ENCODE data around the gene RAP1GAP2. TPM values are rescaled to one million over a fixed set of nuclear protein-coding genes. Genes with fewer than 3 reads are reported as not detected.
"Not testable (repeated sequence)": the region's sequence is repeated elsewhere in the genome, so short reads cannot be mapped to it uniquely, and the experiment has no call there.

The RAP1GAP2 gene
- total and polyA plus RNA-seq, 7 donors = 4.8 to 14.7 (median 12.5) TPM

- H3K27me3 ChIP-seq; intact Hi-C loops (cut with DNase I); DNase-seq; H3K9me3 ChIP-seq; H3K27ac ChIP-seq; H3K4me1 ChIP-seq; H3K4me3 ChIP-seq; H3K36me3 ChIP-seq: not testable (repeated sequence)
- WGBS, 2 donors = no CpG with 5 or more reads among the region's 1 CpG
Observed at GRCh38 chr17:3065192-3065591, 269.0 kb downstream of the RAP1GAP2 start.

GRCh38 chr17:3073850-3074249, 277.6 kb downstream of the RAP1GAP2 start:
- intact Hi-C loops (cut with DNase I); H3K4me3 ChIP-seq; H3K36me3 ChIP-seq; H3K4me1 ChIP-seq; H3K9me3 ChIP-seq; H3K27me3 ChIP-seq; H3K27ac ChIP-seq; DNase-seq: not testable (repeated sequence)
- WGBS, 2 donors = 70 to 84% methylated on average over 4 of the region's 4 CpGs

Small RNA genes lying within 50 kb of the gene (small RNA-seq; reads per million reads assigned to genes)
- 0 reads per million in 3 donors for gene MIR1253
- gene hsa-mir-1253 = 0 reads per million in 3 donors

Other genes with a start within 250 kb of the RAP1GAP2 start
- gene PAFAH1B1, start 202.8 kb upstream of the RAP1GAP2 start, total RNA-seq = 100 to 1,000 TPM in 3 of 4 donors, 10 to 100 TPM in 1; 97.6 to 139 (median 106) TPM
- 10 to 100 TPM; 35.4 to 63.8 (median 53.4) TPM for gene PAFAH1B1, start 202.8 kb upstream of the RAP1GAP2 start, polyA plus RNA-seq
- 10 to 100 TPM; 26.3 to 70.9 (median 39.3) TPM for gene CLUH, start 84.7 kb upstream of the RAP1GAP2 start, total RNA-seq
- gene CLUH, start 84.7 kb upstream of the RAP1GAP2 start, polyA plus RNA-seq = 100 to 1,000 TPM in 1 of 3 donors, 10 to 100 TPM in 2; 20.4 to 119 (median 27.0) TPM
- under 1 TPM in 1 of 4 donors, not detected in 3; 0.14 TPM for gene CCDC92B, start 46.8 kb upstream of the RAP1GAP2 start, total RNA-seq
- gene CCDC92B, start 46.8 kb upstream of the RAP1GAP2 start, polyA plus RNA-seq = under 1 TPM; under 0.01 to 0.77 (median 0.23) TPM

All from sigmoid colon (tissue), 7 donors.